ENCODE results near the gene LMOD3.

DNA sequence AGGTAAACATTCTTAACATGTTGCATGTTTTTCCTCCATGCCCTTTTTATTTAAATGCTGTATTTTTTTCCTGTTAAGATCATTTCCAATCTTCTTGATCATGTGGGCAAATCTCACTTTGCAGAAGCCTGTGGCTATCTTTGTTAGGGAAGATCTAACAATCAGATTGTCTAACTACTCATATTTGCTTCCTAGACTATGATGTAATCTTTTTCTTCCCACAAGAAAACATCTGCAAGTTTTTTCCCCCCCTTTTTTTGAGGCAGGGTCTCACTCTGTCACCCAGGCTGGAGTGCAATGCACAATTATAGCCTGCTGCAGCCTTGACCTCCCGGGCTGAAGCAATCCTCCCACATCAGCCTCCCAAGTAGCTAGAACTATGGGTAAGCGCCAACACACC, 15.0 kb upstream of the LMOD3 start:
- TF ChIP-seq, protein P1, sequence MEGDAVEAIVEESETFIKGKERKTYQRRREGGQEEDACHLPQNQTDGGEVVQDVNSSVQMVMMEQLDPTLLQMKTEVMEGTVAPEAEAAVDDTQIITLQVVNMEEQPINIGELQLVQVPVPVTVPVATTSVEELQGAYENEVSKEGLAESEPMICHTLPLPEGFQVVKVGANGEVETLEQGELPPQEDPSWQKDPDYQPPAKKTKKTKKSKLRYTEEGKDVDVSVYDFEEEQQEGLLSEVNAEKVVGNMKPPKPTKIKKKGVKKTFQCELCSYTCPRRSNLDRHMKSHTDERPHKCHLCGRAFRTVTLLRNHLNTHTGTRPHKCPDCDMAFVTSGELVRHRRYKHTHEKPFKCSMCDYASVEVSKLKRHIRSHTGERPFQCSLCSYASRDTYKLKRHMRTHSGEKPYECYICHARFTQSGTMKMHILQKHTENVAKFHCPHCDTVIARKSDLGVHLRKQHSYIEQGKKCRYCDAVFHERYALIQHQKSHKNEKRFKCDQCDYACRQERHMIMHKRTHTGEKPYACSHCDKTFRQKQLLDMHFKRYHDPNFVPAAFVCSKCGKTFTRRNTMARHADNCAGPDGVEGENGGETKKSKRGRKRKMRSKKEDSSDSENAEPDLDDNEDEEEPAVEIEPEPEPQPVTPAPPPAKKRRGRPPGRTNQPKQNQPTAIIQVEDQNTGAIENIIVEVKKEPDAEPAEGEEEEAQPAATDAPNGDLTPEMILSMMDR (conservative IDR thresholded peaks at IDR 0.05 in 1 of 2, IDR thresholded peaks at IDR 0.05 in 1 of 2; ENCODE audit: extremely low read depth in 1 of 2, insufficient read depth in 1 of 2, low read depth in 1 of 2, low read length in 2 of 2), result no peak
- TF ChIP-seq EZH2 (IDR thresholded peaks at IDR 0.05; ENCODE audit: borderline replicate concordance, low read length), result no peak

All from mammary epithelial cell (primary cell).